Ascending aorta (tissue), 2 donors: ENCODE results near the gene CYSRT1. TPM values are rescaled to one million over a fixed set of nuclear protein-coding genes. Genes with fewer than 3 reads are reported as not detected.

Experiments
- DNase-seq, 2 donors: peaks; one replicate each; pipeline ENCODE4 v3.0.0-alpha.2; 2019; ENCODE audit warnings: low spot score in 2 of 2
- H3K27ac ChIP-seq, 2 donors: fragments of 200-600 bp; sonication (generic); one replicate each; pipeline ENCODE4 v1.5.1; 2016 to 2017; ENCODE audit warnings: mild to moderate bottlenecking in 1 of 2
- H3K27me3 ChIP-seq: fragments of 200-600 bp; sonication (generic); one replicate; pipeline ENCODE4 v1.5.1; 2017
- H3K36me3 ChIP-seq, 2 donors: fragments of 200-600 bp; sonication (generic); one replicate each; pipeline ENCODE4 v1.5.1; 2016
- H3K4me1 ChIP-seq, 2 donors: fragments of 200-600 bp; sonication (generic); one replicate each; pipeline ENCODE4 v1.5.1; 2016 to 2017; ENCODE audit warnings: mild to moderate bottlenecking in 1 of 2
- H3K4me3 ChIP-seq, 2 donors: fragments of 200-600 bp; sonication (generic); one replicate each; pipeline ENCODE4 v1.5.1; 2016 to 2017; ENCODE audit warnings: mild to moderate bottlenecking in 1 of 2
- H3K9me3 ChIP-seq, 2 donors: fragments of 200-600 bp; sonication (generic); one replicate each; pipeline ENCODE4 v1.5.1; 2016
- intact Hi-C: fragments of 100-400 bp; cut with DNase I; formaldehyde crosslinking; loops from one replicate; pipeline ENCODE4 v1.15.1; 2023
- total RNA-seq: library from RNA; depleted of rRNA; stranded (reverse); fragments of >200 nt; gene quantifications from one replicate; pipeline ENCODE4 v1.1.0, GENCODE V29; 2016
- TF ChIP-seq, protein P1 (sequence below), 3 experiments: fragments of 200-600 bp in 2 of 3; fragments of 450-650 bp in 1 of 3; sonication (generic) in 2 of 3; IDR thresholded peaks; one replicate each; pipeline ENCODE4 v1.5.1; 2016 to 2019; ENCODE audit warnings: antibody characterized with exemption in 3 of 3, mild to moderate bottlenecking in 1 of 3, moderate library complexity in 1 of 3

Gene CYSRT1
- total RNA-seq, 1 donor from 2014 or later, result not detected

DNA sequence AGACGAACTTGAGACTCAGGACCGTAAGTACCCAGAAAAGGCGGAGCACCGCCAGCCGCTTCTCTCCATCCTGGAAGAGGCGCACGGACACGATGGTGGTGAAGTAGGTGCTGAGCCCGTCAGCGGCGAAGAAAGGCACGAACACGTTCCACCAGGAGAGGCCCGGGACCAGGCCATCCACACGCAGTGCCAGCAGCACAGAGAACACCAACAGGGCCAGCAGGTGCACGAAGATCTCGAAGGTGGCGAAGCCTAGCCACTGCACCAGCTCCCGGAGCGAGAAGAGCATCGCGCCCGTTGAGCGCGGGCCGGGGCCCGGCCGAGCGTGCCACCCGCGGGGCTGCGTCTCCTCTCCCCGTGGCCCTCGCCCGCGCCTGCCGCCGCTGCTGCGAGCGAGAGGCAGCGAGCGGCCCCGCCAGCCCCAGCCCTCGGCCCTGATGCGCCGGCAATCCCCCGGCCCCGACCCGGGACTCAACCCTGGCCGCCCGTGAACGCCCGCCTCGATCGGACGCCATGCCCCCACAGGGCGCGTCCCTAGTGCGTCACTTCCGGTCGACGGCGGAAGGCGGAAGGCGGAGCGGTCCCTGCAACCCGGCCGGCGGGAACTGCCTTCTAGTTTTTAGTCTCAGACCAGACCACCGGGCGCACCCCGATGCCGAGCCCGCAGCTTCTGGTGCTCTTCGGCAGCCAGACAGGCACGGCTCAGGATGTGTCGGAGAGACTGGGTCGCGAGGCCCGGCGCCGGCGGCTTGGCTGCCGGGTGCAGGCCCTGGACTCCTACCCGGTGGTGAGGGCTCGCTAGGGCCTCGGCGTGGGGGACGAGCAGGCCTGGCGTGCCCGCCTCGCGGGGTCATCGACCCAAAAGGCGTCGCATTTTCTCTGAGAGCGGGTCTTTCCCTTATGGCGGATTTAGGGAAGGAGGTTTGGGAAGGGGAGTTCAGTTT, 19.6 kb upstream of the CYSRT1 start, which contains the start of the genes NDOR1 and TMEM203:
Gene NDOR1 (plus strand): TSS at position 575 of the 944 bp plus-strand sequence. CDS start 78 bp downstream, at position 653.
Gene TMEM203 (minus strand): TSS at position 523 of the 944 bp plus-strand sequence. CDS start 234 bp downstream, at position 289.
- Histone ChIP-seq H3K4me1 (peaks cover 25 to 36% of the 10 kb centered on the region in 2 donors), H3K9me3 (no peaks in the 10 kb centered on the region), H3K4me3 (peak within 1 kb of the TSS; percentile 80 to 100), H3K36me3 (no peaks in the 10 kb centered on the region), H3K27me3 (no peaks in the 10 kb centered on the region), H3K27ac (peak within 1 kb of the TSS; percentile 77 to 83)
- peak; percentile 36 to 94 for DNase-seq
- intact Hi-C loops, result loop anchor here (1.0 kb wide), 2 partner anchors 17 to 36 kb away; partner anchors contain the start of genes ANAPC2, SSNA1 and TUBB4B
- TF ChIP-seq, protein P1, sequence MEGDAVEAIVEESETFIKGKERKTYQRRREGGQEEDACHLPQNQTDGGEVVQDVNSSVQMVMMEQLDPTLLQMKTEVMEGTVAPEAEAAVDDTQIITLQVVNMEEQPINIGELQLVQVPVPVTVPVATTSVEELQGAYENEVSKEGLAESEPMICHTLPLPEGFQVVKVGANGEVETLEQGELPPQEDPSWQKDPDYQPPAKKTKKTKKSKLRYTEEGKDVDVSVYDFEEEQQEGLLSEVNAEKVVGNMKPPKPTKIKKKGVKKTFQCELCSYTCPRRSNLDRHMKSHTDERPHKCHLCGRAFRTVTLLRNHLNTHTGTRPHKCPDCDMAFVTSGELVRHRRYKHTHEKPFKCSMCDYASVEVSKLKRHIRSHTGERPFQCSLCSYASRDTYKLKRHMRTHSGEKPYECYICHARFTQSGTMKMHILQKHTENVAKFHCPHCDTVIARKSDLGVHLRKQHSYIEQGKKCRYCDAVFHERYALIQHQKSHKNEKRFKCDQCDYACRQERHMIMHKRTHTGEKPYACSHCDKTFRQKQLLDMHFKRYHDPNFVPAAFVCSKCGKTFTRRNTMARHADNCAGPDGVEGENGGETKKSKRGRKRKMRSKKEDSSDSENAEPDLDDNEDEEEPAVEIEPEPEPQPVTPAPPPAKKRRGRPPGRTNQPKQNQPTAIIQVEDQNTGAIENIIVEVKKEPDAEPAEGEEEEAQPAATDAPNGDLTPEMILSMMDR (IDR thresholded peaks at IDR 0.05), result no peak

DNA sequence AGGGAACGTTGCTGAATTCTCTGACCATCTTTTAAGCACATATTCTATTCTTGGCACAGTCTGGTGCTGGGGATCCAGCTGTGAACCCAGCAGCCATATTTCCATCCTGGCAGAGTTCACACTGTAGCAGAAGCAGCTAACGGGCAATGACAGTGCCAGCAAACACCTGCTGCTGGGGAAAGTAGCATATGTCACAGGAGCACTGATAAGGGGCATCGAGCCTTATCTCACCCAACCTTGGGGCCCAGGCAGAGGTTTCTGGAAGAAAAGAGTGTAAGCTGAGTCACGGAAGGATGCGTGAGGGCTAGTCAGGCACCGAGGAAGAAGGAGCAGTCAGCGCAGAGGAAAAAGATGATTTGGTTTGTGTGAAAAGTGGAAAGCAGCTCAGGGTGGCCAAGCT, 18.4 kb upstream of the CYSRT1 start:
- Histone ChIP-seq H3K27me3 (no peaks in the 10 kb centered on the region), H3K4me1 (peaks cover 22 to 31% of the 10 kb centered on the region in 2 donors), H3K36me3 (no peaks in the 10 kb centered on the region), H3K27ac (no peak overlapping the region), H3K9me3 (no peaks in the 10 kb centered on the region), H3K4me3 (peak overlapping the region in 1 of 2 donors; percentile 100)
- intact Hi-C loops, result no loop called here
- TF ChIP-seq, protein P1 (IDR thresholded peaks at IDR 0.05), result no peak
- no peak for DNase-seq

DNA sequence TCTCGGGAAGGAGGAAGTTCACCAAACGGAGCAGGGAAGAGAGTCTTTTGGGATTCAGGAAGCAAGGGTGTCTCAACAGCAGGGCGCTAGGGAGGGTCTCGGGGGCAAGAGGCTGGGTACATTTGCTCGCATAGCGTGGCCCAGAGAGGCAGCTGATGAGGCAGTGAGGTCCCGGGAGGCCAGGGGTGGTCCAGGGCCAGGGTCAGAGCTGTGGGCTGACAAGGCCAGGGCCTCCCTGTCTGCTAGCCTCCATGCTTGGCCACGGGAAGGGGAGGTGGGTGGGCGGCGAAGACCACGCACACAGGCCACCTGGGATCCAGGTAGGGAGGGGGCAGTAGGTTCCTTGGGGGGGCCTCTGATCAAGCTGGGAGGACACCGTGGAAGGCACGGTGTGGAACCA, 13.4 kb upstream of the CYSRT1 start:
- H3K27me3 ChIP-seq, result no peaks in the 10 kb centered on the region
- TF ChIP-seq, protein P1 (IDR thresholded peaks at IDR 0.05), result no peak
- no peaks in the 10 kb centered on the region for H3K9me3 ChIP-seq
- H3K36me3 ChIP-seq, result no peaks in the 10 kb centered on the region
- H3K4me3 ChIP-seq, result no peak overlapping the region
- intact Hi-C loops, result no loop called here
- no peak for DNase-seq
- H3K27ac ChIP-seq, result no peak overlapping the region
- peaks cover under 1 to 4% of the 10 kb centered on the region in 2 donors for H3K4me1 ChIP-seq

DNA sequence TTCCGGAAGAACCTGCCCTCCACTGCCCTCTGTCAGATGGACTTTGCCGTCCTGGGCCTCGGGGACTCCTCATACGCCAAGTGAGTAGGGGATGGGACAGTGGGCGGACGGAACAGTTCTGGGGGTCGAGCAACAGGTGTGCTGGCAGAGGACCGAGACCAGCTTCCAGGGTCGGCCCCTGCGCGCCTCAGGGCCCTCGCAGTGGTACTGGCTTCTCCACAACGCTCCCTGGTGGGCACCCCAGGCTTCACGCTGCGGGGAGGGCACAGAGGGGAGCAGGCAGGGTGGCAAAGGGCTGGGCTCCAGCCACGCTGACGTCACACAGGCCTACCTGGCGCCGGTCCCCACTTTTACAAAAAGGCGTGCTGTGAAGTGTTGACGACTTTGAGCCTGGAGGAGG, 12.5 kb upstream of the CYSRT1 start:
- Histone ChIP-seq H3K4me1 (no peaks in the 10 kb centered on the region), H3K27me3 (no peaks in the 10 kb centered on the region), H3K4me3 (no peak overlapping the region), H3K27ac (no peak overlapping the region), H3K9me3 (no peaks in the 10 kb centered on the region), H3K36me3 (no peaks in the 10 kb centered on the region)
- DNase-seq, result no peak
- intact Hi-C loops, result no loop called here
- TF ChIP-seq, protein P1 (IDR thresholded peaks at IDR 0.05), result no peak

DNA sequence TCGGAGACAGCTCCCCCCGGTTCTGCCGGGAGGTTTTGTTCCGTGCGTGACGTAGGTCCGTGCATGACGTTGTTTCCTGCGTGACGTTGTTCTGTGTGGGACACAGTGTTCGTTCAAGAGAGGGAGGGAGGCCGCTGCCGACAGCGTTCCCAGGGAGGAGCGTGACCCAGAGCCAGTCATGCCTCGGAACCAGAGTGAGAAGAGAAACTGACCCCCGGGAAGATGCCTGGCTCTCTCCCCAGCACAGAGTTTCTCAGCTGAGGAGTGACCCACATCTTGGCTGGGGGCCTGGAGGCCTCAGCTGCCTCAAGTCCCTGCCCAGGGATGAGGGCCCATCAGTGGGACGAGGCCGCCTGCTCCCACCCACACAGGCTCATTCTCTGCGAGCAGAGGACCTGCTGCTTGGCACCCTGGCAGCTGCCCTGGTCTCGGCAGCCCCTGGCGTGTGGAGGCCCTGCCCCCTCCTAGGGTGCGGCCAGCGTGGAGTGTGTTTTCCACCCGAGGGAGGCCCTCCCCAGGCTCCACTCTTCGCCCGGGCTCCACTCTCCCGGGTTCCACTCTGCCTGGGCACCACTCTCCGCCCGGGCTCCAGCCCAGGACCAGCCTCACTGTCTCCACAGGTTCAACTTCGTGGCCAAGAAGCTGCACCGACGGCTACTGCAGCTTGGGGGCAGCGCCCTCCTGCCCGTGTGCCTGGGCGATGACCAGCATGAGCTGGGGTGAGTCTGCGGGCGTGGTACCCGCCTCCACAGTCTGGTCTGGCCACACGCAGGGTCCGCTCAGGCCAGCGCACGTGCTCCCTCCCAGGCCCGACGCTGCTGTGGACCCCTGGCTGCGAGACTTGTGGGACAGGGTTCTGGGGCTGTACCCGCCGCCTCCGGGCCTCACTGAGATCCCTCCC, 11.6 kb upstream of the CYSRT1 start:
- TF ChIP-seq, protein P1 (IDR thresholded peaks at IDR 0.05), result no peak
- H3K27ac ChIP-seq, result no peak overlapping the region
- no peak overlapping the region for H3K4me3 ChIP-seq
- intact Hi-C loops, result no loop called here
- H3K4me1 ChIP-seq, result no peaks in the 10 kb centered on the region
- DNase-seq, result no peak
- H3K9me3 ChIP-seq, result no peaks in the 10 kb centered on the region
- H3K36me3 ChIP-seq, result no peaks in the 10 kb centered on the region
- H3K27me3 ChIP-seq, result no peaks in the 10 kb centered on the region
